Measurements from ENCODE around the gene EIF3M. TPM values are rescaled to one million over a fixed set of nuclear protein-coding genes. Genes with fewer than 3 reads are reported as not detected.

Gene EIF3M
- 305 and 325 TPM in 2 replicates for total RNA-seq (2014; rRNA removed; shearing (Covaris generic))

- DNase-seq (ENCODE audit: low spot score): peak; percentile 98
These were observed at the start of gene EIF3M for GRCh38 chr11:32583459-32584271. EIF3M (plus strand) TSS chr11:32583831; CDS start chr11:32583888, 57 bp downstream.

DNA sequence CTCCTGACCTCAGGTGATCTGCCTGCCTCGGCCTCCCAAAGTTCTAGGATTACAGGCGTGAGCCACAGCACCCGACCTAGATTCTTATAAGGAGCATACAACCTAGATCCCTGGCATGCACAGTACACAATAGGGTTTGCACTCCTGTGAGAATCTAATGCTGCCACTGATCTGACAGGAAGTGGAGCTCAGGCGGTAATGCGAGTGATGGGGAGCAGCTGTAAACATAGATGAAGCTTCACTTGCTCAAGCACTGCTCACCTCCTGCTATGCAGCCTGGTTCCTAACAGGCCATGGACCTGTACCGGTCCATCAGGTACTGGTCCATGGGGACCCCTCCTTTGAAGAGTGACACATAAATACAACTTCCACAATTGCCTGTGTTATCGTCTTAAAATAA is 44.8 kb upstream of the EIF3M start:
- DNase-seq (ENCODE audit: low spot score): no peak

DNA sequence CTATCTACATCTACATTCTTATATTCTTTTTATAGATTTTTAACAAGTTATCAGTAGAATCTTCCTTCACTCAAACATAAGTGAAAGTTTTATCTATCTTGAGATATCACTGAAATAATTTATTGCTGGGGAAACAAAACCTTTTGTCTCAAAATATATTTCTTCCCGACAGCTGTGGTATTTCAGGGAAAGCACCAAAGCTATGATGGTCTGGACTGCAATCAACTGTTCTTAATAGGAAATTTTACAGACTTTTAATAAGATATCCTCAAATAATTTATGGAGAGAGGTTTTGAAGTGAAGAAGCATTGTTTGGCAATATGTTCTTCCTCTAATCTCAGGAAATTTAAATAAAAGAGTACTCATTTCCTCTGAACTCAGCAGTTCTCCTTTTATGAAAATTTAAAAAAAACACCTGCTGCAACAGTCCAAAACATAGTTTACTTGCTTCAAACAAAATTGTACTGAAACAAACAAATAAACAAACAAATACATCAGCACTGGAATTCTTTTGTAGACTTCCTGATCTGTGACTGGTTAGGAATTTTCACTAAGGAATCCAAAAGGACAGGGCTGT is 33.9 kb upstream of the EIF3M start:
- no peak for DNase-seq (ENCODE audit: low spot score)

GRCh38 chr11:32550207-32550606 is 33.4 kb upstream of the EIF3M start:
- DNase-seq (ENCODE audit: low spot score): no peak

- DNase-seq (ENCODE audit: low spot score): no peak
These were observed 28.5 kb upstream of the EIF3M start for GRCh38 chr11:32555091-32555490.

- DNase-seq (ENCODE audit: low spot score): no peak
These were observed 27.7 kb upstream of the EIF3M start for GRCh38 chr11:32555895-32556294.

DNA sequence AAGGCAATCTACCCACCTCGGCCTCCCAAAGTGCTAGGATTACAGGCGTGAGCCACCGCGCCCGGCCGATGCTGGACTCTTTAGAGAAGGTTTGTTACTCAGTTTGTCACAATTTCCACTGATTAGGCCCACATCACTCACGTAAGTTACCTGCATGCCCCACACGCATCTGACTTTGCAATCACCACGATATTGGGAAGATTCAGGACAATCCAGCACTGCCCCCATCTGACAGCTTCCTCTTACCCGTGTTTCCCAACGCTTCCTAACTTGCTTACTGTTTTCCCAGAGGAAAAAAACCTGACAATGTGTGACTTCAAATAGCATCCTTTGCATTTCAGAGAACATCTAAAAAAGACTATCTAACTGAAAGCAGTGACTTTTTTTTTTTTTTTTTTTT is 21.8 kb upstream of the EIF3M start:
- no peak for DNase-seq (ENCODE audit: low spot score)

DNA sequence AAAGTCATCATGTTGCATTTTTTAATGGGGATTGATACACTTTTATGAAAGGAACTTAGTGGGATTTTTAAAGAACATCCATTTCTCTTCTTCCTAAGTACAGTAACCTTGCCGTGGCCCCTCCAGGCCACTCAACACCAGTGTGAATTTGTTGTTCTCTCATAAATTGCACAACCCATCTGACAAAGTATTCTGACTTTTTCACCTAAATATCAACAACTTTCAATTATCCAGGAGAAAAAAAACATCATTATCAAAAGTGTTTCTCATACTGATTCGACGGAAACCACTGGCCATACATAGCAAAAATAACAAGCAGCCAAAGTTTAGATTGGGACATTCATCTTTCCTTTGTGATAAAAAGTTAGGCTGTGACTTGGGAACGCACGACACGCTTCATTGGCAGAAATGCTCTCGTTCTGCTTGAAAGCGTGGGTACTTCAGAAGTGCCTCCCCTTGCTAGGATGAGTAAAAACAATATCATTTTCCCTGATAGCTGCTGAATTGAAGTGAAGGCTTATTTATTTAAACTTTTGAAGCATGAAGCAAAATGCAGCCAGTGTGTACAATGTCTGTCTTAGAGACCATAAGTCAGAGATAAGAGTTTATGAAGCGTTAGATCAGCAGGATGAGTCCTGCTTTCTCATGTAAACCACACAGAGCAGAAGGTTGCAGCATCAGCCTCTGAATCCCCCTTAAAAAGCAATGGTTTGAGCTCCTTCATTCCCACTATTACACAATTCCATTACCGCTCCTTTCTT is 20.6 kb upstream of the EIF3M start:
- DNase-seq (ENCODE audit: low spot score): no peak

- DNase-seq (ENCODE audit: low spot score): no peak
These were observed 20.1 kb upstream of the EIF3M start for GRCh38 chr11:32563600-32563959.

- DNase-seq (ENCODE audit: low spot score): no peak
These were observed 17.1 kb upstream of the EIF3M start for GRCh38 chr11:32566517-32566916.

DNA sequence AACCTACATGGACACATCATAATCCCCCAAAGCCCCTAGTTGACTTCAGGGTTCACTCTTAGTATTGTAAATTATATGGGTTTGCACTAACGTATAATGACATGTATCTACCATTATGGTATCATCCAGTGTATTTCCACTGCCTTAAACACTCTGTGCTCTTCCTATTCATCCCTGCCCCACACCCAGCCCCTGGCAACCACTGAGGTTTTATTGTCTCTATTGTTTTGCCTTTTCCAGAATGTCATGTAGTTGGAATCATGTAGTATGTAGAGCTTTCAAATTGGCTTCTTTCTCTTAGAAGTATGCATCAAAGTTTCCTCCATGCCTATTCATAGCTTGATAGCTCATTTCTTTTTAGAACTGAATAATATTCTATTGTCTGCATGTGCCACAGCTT is 16.5 kb upstream of the EIF3M start:
- no peak for DNase-seq (ENCODE audit: low spot score)

GRCh38 chr11:32569313-32569881 is 14.2 kb upstream of the EIF3M start:
- no peak for DNase-seq (ENCODE audit: low spot score)

DNA sequence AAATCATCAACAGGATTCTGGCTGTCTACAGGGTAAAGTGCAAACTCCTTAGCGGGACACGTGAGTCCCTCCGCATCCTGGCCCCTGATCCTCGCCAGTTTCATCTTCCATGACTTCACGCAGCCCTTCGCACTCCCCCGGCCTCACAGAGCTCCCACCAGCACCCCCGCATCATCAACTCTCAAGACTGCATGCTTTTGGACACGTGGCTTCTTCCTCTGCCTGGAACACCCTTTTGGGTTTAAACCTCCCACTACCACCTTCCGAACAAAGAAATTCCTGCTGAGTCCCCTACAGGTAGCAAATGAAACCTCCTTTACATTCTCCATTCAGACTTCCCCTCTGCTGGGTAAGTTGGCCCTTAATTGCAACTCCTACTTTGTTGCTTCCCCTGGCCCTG is 12.6 kb upstream of the EIF3M start:
- no peak for DNase-seq (ENCODE audit: low spot score)

DNA sequence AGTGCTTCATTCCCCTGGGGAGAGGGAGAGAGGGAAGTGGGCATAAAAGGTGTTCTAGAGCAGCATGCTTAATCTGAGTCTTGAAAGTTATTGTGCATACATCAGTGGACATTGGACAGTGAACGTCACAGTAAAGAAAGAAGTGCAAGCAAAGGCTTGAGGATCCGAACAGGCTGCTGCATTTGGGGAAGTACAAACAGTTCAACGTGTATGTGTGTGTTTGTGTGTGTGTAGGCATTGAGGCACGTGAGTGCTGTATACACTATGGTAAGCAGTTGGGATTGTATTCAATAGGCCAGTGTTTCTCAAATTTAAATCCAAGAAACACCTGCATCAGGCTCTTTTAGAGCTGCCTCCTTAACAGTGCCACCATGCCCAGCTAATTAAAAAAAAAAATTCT is 10.4 kb upstream of the EIF3M start:
- no peak for DNase-seq (ENCODE audit: low spot score)

DNA sequence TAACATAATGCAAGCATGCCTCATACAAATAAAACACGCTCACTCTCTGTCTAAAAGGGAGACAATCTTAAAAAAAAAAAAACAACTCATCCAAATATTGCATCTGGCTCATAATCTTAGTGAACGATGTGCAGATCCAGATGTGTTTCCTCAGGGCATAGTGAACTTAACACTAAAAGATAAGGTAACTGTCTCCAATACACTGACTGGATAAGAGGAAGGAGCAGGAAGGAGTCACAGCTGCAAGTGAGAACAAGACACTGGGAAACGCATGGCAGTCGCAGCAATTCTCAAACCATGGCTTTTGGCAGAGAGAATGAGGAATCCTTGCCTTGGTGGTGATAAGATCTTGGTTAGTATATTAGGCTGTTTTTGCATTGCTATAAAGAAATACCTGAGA is 9.2 kb upstream of the EIF3M start:
- no peak for DNase-seq (ENCODE audit: low spot score)

DNA sequence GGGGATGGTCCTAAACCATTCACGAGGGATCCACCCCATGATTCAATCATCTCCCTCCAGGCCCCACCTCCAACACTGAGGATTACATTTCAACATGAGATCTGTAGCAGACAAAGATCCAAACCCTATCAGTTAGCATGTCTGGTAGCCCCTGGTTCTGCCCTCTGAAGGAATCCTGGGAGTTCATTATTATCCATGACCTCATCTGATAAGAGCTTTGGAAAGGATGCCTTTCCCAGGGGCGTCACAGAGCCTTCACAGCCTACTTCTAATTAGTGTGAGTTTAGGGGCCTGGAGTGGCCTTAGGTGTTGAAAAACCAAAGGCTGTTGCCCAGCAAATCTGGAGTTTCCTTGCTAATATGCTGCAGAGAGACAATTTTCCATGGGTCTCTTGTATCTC is 8.6 kb upstream of the EIF3M start:
- DNase-seq (ENCODE audit: low spot score): no peak

- DNase-seq (ENCODE audit: low spot score): no peak
These were observed 7.2 kb upstream of the EIF3M start for GRCh38 chr11:32576456-32576855.

GRCh38 chr11:32580967-32581366 is 2.7 kb upstream of the EIF3M start:
- no peak for DNase-seq (ENCODE audit: low spot score)

GRCh38 chr11:32581556-32581955 is 2.1 kb upstream of the EIF3M start:
- peak; percentile 25 for DNase-seq (ENCODE audit: low spot score)

DNA sequence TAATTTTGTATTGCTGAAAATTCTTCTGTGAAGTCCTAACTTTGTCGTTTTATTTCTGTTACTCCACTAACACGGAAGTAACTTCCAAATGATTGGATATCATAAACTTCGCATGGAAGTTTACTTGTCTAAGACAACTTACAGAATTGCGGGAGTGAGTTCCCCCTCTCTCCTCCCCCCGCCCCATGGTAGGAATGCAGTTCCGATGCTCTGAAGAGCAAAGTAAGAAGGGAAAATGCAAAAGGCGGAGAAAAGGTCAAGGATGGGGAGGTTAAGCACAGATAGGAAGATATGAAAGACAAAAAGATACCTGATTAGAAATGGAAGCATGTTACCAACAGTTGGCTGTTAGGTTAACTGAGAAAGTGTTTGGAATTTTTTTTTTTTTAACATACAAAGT is 1.3 kb downstream of the EIF3M start:
- DNase-seq (ENCODE audit: low spot score): peak; percentile 39

DNA sequence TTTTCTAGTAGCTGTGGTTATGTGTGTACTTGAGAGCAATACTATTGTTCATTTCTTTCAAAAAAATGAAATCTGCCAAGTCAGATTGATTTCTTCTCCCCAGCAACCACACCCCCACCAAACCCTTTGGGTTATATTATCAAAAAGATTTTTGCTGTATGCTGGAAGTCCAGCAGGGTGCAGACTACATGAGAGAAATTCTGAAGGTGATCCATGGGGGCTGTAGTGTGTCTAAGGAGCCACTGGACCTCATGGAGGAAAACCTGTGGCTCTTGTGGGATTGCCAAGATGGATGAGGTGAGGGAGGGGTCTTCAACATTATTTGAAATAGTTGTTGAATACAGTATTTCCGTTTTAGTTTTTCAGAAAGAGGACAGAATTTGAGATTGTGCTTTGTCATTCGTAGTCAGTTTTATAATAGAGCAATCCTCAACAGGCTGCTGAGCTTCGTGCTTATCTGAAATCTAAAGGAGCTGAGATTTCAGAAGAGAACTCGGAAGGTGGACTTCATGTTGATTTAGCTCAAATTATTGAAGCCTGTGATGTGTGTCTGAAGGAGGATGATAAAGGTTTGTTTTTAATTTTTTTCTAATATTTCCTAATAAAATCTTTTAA is 3.1 kb downstream of the EIF3M start:
- DNase-seq (ENCODE audit: low spot score): peak; percentile 59

- DNase-seq (ENCODE audit: low spot score): no peak
These were observed 10.6 kb downstream of the EIF3M start for GRCh38 chr11:32594272-32594671.

All from HT-29 (cell line).